HEK293 (cell line): ENCODE results near the gene CERS3.

Experiments
- CTCF ChIP-seq: fragments of 450-650 bp; formaldehyde crosslinking; IDR thresholded peaks from 2 replicates; pipeline ENCODE4 v1.5.1; 2016; ENCODE audit warnings: missing biosample characterization, missing genetic modification characterization
- INSM2 ChIP-seq: fragments of 450-650 bp; formaldehyde crosslinking; IDR thresholded peaks from 2 replicates; pipeline ENCODE4 v1.5.1; 2016; ENCODE audit warnings: missing biosample characterization, missing genetic modification characterization
- YY1 ChIP-seq: fragments of 450-650 bp; formaldehyde crosslinking; IDR thresholded peaks from 2 replicates; pipeline ENCODE4 v1.5.1; 2018; ENCODE audit warnings: missing biosample characterization, missing genetic modification characterization
- ZNF488 ChIP-seq: fragments of 450-650 bp; formaldehyde crosslinking; IDR thresholded peaks from 2 replicates; pipeline ENCODE4 v1.5.1; 2016; ENCODE audit warnings: missing biosample characterization, missing genetic modification characterization

- TF ChIP-seq CTCF (tag by site-specific recombination) (no peak), INSM2 (tag by site-specific recombination) (no peak), YY1 (tag by site-specific recombination) (no peak), ZNF488 (tag by site-specific recombination) (no peak)
Observed at GRCh38 chr15:100537331-100537730, 8.6 kb upstream of the CERS3 start.
